Peyer's patch (tissue), 4 donors: ENCODE results near the gene KCNQ1.

ENCODE experiments used
- CTCF ChIP-seq, 6 experiments: fragments of 450-650 bp in 4 of 6; fragments of 200-600 bp in 2 of 6; sonication (generic) in 1 of 6; IDR thresholded peaks; one replicate each; pipeline ENCODE4 v1.5.1; 2017 to 2019; ENCODE audit warnings: antibody characterized with exemption in 6 of 6, mild to moderate bottlenecking in 3 of 6, moderate library complexity in 1 of 6
- POLR2A ChIP-seq, 2 donors: fragments of 450-650 bp; IDR thresholded peaks; one replicate each; pipeline ENCODE4 v1.5.1; 2017; ENCODE audit warnings: antibody characterized with exemption in 2 of 2, mild to moderate bottlenecking in 2 of 2, moderate library complexity in 2 of 2

- TF ChIP-seq POLR2A (IDR thresholded peaks at IDR 0.05), result no peak
- no peak for TF ChIP-seq CTCF (IDR thresholded peaks at IDR 0.05)
These were observed 168.2 kb downstream of the KCNQ1 start for GRCh38 chr11:2612884-2613571.
